Left ventricle myocardium inferior (tissue), 1 donor: Measurements from ENCODE around the gene AKAP17A. TPM values are rescaled to one million over a fixed set of nuclear protein-coding genes. Genes with fewer than 3 reads are reported as not detected.

Source experiments
- DNase-seq: peaks from one replicate; pipeline ENCODE4 v3.0.0-alpha.2; 2020
- H3K27ac ChIP-seq: fragments of 200-600 bp; replicated peaks from 2 replicates; pipeline ENCODE4 v1.8.0; 2021
- H3K27me3 ChIP-seq: fragments of 200-600 bp; 2 replicates; pipeline ENCODE4 v1.8.0; 2021; ENCODE audit warnings: low read depth
- H3K36me3 ChIP-seq: fragments of 200-600 bp; 2 replicates; pipeline ENCODE4 v1.8.0; 2021
- H3K4me1 ChIP-seq: fragments of 200-600 bp; 2 replicates; pipeline ENCODE4 v1.8.0; 2021
- H3K4me3 ChIP-seq: fragments of 200-600 bp; 2 replicates; pipeline ENCODE4 v1.8.0; 2021; ENCODE audit warnings: mild to moderate bottlenecking, moderate library complexity
- H3K9me3 ChIP-seq: fragments of 200-600 bp; replicated peaks from 2 replicates; pipeline ENCODE4 v1.8.0; 2021
- CTCF ChIP-seq: fragments of 200-600 bp; IDR thresholded peaks from 2 replicates; pipeline ENCODE4 v1.8.0; 2021; ENCODE audit warnings: antibody characterized with exemption, mild to moderate bottlenecking, borderline replicate concordance
- intact Hi-C: fragments of 100-400 bp; cut with micrococcal nuclease; formaldehyde crosslinking; loops from one replicate; pipeline ENCODE4 v1.11.0; 2022
- total RNA-seq: library from RNA; stranded (reverse); fragmentation: NEBNext Ultra II Directional; extraction: Animal tissue kit (Norgen Biotek cat#: 25700); gene quantifications from one replicate; pipeline ENCODE4 v1.2.1, GENCODE V29; 2021
- donor health status: DM: no; HTN: yes; CAD: no; lungs with severe emphysema.

AKAP17A gene
- total RNA-seq, 1 donor from 2014 or later, result 15.8 TPM

- peak; percentile 83 for TF ChIP-seq CTCF
- no peaks in the 10 kb centered on the region for H3K27me3 ChIP-seq
- no peak overlapping the region for H3K27ac ChIP-seq
- H3K36me3 ChIP-seq, result no peaks in the 10 kb centered on the region
- no peaks in the 10 kb centered on the region for H3K9me3 ChIP-seq
- intact Hi-C loops, result no loop called here
- no peaks in the 10 kb centered on the region for H3K4me1 ChIP-seq
- DNase-seq, result no peak
- H3K4me3 ChIP-seq, result no peak overlapping the region
Measured at GRCh38 chrX:1581132-1581531, 10.3 kb upstream of the AKAP17A start.

- Histone ChIP-seq H3K4me3 (no peak overlapping the region), H3K27ac (no peak overlapping the region), H3K27me3 (no peaks in the 10 kb centered on the region), H3K9me3 (no peaks in the 10 kb centered on the region), H3K4me1 (no peaks in the 10 kb centered on the region), H3K36me3 (no peaks in the 10 kb centered on the region)
- DNase-seq, result no peak
- intact Hi-C loops, result no loop called here
- TF ChIP-seq CTCF, result no peak
Measured at GRCh38 chrX:1582686-1583437, 8.5 kb upstream of the AKAP17A start.

GRCh38 chrX:1584237-1585011 lies 7.0 kb upstream of the AKAP17A start:
- Histone ChIP-seq H3K4me1 (no peaks in the 10 kb centered on the region), H3K4me3 (no peak overlapping the region), H3K27ac (no peak overlapping the region), H3K9me3 (no peaks in the 10 kb centered on the region), H3K36me3 (no peaks in the 10 kb centered on the region), H3K27me3 (no peaks in the 10 kb centered on the region)
- intact Hi-C loops, result no loop called here
- TF ChIP-seq CTCF, result no peak
- no peak for DNase-seq

- H3K36me3 ChIP-seq, result no peaks in the 10 kb centered on the region
- intact Hi-C loops, result no loop called here
- no peak for TF ChIP-seq CTCF
- H3K9me3 ChIP-seq, result no peaks in the 10 kb centered on the region
- H3K27ac ChIP-seq, result no peak overlapping the region
- H3K4me1 ChIP-seq, result peaks cover 12% of the 10 kb centered on the region
- no peak overlapping the region for H3K4me3 ChIP-seq
- H3K27me3 ChIP-seq, result no peaks in the 10 kb centered on the region
- DNase-seq, result no peak
Measured at GRCh38 chrX:1587161-1587560, 4.2 kb upstream of the AKAP17A start.

DNA sequence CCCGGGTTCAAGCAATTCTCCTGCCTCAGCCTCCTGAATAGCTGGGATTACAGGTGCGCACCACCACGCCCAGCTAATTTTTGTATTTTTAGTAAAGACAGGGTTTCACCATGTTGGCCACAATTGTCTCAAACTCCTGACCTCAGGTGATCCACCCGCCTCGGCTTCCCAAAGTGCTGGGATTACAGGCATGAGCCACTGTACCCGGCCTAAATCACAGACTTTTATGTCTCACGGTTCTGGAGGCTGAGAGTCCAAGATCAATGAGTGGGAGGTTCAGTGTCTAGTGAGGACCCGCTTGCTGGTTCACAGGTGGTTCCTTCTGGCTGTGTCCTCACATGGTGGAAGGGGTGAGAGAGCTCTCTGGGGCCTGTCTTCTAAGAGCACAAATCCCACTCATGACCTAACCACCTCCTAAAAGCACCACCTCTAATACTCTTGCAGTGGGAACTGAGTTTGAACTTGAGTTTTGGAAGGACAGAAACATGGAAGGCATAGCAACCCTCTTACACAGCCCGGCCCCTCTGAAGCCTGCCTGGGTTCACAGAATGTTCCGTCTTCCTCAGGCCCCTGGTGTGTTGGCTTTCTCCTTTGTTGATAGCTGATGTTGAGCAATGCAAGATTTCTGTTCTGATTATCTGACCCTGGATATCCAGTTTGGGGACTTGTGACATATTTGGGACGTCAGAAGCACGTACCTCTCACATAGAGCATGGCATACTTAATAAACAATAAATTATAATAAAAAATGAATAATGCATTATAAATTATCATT lies 1.9 kb upstream of the AKAP17A start:
- Histone ChIP-seq H3K27me3 (no peaks in the 10 kb centered on the region), H3K27ac (no peak overlapping the region), H3K36me3 (peaks cover 14% of the 10 kb centered on the region), H3K4me3 (no peak overlapping the region), H3K4me1 (peaks cover 35% of the 10 kb centered on the region), H3K9me3 (no peaks in the 10 kb centered on the region)
- DNase-seq, result no peak
- intact Hi-C loops, result no loop called here
- TF ChIP-seq CTCF, result no peak
